Upper lobe of left lung (tissue), 6 donors: ENCODE results near the gene CADM1. TPM values are rescaled to one million over a fixed set of nuclear protein-coding genes. Genes with fewer than 3 reads are reported as not detected.

Source experiments
- ATAC-seq, 2 donors: fragments of 200-7000 bp; cut with Tn5 transposase; one replicate each; pipeline ENCODE4 v1.9.1; 2022; ENCODE audit warnings: mild to moderate bottlenecking in 2 of 2, moderate library complexity in 2 of 2; ENCODE audit not compliant: low FRiP score in 2 of 2
- DNase-seq, 2 donors: peaks; one replicate each; pipeline ENCODE4 v3.0.0-alpha.2; 2019 to 2020
- H3K27ac ChIP-seq, 4 donors: fragments of 200-600 bp; sonication (generic); one replicate each; pipeline ENCODE4 v1.5.1; 2016 to 2019
- H3K27me3 ChIP-seq, 4 donors: fragments of 200-600 bp; sonication (generic); one replicate each; pipeline ENCODE4 v1.5.1; 2017 to 2019
- H3K36me3 ChIP-seq, 4 donors: fragments of 200-600 bp; sonication (generic); one replicate each; pipeline ENCODE4 v1.5.1; 2016 to 2019
- H3K4me1 ChIP-seq, 4 donors: fragments of 200-600 bp; sonication (generic); one replicate each; pipeline ENCODE4 v1.5.1; 2018 to 2019
- H3K4me3 ChIP-seq, 4 donors: fragments of 200-600 bp; sonication (generic); one replicate each; pipeline ENCODE4 v1.5.1; 2017 to 2019; ENCODE audit warnings: mild to moderate bottlenecking in 2 of 4, moderate library complexity in 1 of 4
- H3K9me3 ChIP-seq, 4 donors: fragments of 200-600 bp; sonication (generic); one replicate each; pipeline ENCODE4 v1.5.1; 2018 to 2019
- CTCF ChIP-seq, 6 experiments: fragments of 450-650 bp in 4 of 6; fragments of 200-600 bp in 2 of 6; sonication (generic) in 2 of 6; IDR thresholded peaks; one replicate each; pipeline ENCODE4 v1.5.1; 2016 to 2019; ENCODE audit warnings: antibody characterized with exemption in 6 of 6
- EP300 ChIP-seq, 4 donors: sonication (generic); formaldehyde crosslinking; IDR thresholded peaks; one replicate each; pipeline ENCODE4 v1.5.1; 2017; ENCODE audit warnings: antibody characterized with exemption in 4 of 4, control low read depth in 2 of 4
- POLR2A ChIP-seq, 4 donors: fragments of 450-650 bp; IDR thresholded peaks; one replicate each; pipeline ENCODE4 v1.5.1; 2016 to 2017; ENCODE audit warnings: antibody characterized with exemption in 4 of 4, mild to moderate bottlenecking in 2 of 4
- POLR2AphosphoS5 ChIP-seq, 2 donors: sonication (generic); formaldehyde crosslinking; IDR thresholded peaks; one replicate each; pipeline ENCODE4 v1.5.1; 2017; ENCODE audit warnings: antibody characterized with exemption in 2 of 2
- WGBS, 2 donors: methylation state at CpG; one replicate each; pipeline ENCODE4 v1.1.5; 2017 to 2018; 5-methylcytosine and 5-hydroxymethylcytosine counted together
- total RNA-seq, 6 donors: library from RNA; depleted of rRNA in 4 of 6; stranded (reverse); fragments of >200 nt in 4 of 6; gene quantifications; one replicate each; pipeline versions ENCODE4 v1.1.0 to v1.2.1, GENCODE V29; 2016 to 2021
- donor health status: DM: no; HTN: no; CAD: no; lungs with moderate emphysema.
- donor health status: DM: no; HTN: yes; CAD: no; lungs with severe emphysema.

The CADM1 gene
- total RNA-seq, 6 donors from 2014 or later = 69.9 to 212 (median 125) TPM

DNA sequence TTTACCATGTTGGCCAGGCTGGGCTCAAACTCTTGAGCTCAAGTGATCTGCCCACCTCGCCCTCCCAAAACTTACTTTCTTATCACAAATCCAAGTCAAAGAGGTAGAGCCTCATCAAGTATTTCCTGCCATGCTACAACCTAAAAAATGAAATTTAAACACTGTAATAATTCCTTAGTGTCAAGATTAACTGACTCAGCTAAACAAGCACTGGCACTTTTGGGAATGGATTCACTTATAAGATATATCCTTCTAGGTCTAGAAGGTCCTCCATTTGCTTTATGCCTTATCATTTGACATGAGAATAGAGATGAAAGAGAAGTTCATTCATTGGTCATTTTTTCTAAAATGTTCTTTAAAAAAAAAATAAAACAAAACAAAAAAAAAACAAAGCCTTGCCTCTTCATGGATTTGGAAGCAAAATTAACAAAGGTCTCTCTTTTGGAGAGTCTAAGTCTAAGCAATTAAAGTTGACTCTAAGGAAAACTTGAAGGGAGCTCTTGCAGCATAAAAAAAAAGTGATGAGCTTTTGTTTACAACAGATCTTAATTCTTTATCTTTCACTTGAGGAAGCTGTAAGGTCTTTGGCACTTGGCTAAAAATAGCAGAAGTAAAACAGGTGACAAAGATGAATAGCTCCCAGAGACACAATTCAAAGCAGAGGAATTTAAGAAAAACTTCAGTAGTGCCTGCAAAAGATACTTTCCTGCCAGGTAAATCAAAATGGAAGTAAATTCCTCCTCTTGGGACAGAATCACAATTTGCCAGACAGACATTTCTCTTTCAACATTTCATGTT is 50.3 kb downstream of the CADM1 start:
- ATAC-seq = no peak
- WGBS, 2 donors = 91 to 96% methylated on average over 1 of the region's 1 CpG

DNA sequence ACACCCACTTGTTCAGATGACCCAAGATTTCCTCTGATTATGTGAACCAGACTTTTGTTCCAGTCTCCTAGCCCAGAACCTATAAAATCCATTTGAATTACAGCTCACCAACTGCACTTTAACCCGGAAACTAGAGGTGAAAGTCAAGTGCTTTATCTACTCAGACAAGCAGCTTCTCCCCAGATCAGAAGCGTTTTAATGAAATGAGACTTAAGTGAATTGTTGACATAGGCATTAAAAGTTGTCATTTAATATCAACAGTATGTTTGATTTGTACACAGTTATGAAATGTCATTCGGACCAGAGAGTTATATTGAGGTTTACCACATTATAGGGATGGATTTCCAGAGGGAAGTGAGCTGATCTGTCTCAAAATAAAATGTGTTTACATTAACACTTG is 52.0 kb downstream of the CADM1 start:
- no peak for DNase-seq
- Histone ChIP-seq H3K27me3 (no peaks in the 10 kb centered on the region), H3K4me3 (no peak overlapping the region), H3K27ac (no peak overlapping the region), H3K9me3 (peaks cover 8 to 12% (median 8%) of the 10 kb centered on the region in 4 donors), H3K4me1 (peaks cover 0 to 5% (median 0%) of the 10 kb centered on the region in 4 donors), H3K36me3 (no peaks in the 10 kb centered on the region)
- ATAC-seq = no peak
- WGBS, 2 donors = 24 to 35% methylated on average over 3 of the region's 3 CpGs
- TF ChIP-seq EP300 (IDR thresholded peaks at IDR 0.05) (no peak), POLR2AphosphoS5 (IDR thresholded peaks at IDR 0.05) (no peak), POLR2A (IDR thresholded peaks at IDR 0.05) (no peak), CTCF (IDR thresholded peaks at IDR 0.05) (no peak)

More for the DNA sequence above, 50.3 kb downstream of the CADM1 start:
- Histone ChIP-seq H3K36me3 (no peaks in the 10 kb centered on the region), H3K9me3 (no peaks in the 10 kb centered on the region), H3K27ac (no peak overlapping the region), H3K27me3 (no peaks in the 10 kb centered on the region), H3K4me1 (peaks cover 0 to 5% (median 0%) of the 10 kb centered on the region in 4 donors), H3K4me3 (no peak overlapping the region)
- TF ChIP-seq POLR2AphosphoS5 (IDR thresholded peaks at IDR 0.05) (no peak), POLR2A (IDR thresholded peaks at IDR 0.05) (no peak), CTCF (IDR thresholded peaks at IDR 0.05) (no peak), EP300 (IDR thresholded peaks at IDR 0.05) (no peak)
- DNase-seq = no peak

GRCh38 chr11:115450519-115450918 is 53.7 kb downstream of the CADM1 start:
- peaks cover 9 to 16% (median 15%) of the 10 kb centered on the region in 4 donors for H3K9me3 ChIP-seq
- H3K27me3 ChIP-seq = no peaks in the 10 kb centered on the region
- no peak overlapping the region for H3K27ac ChIP-seq
- DNase-seq (no peak), ATAC-seq (no peak)
- 90 to 92% methylated on average over 4 of the region's 4 CpGs for WGBS, 2 donors
- peaks cover 0 to 5% (median 0%) of the 10 kb centered on the region in 4 donors for H3K4me1 ChIP-seq
- H3K4me3 ChIP-seq = no peak overlapping the region
- TF ChIP-seq POLR2AphosphoS5 (IDR thresholded peaks at IDR 0.05) (no peak), POLR2A (IDR thresholded peaks at IDR 0.05) (no peak), CTCF (IDR thresholded peaks at IDR 0.05) (no peak), EP300 (IDR thresholded peaks at IDR 0.05) (no peak)
- H3K36me3 ChIP-seq = no peaks in the 10 kb centered on the region

DNA sequence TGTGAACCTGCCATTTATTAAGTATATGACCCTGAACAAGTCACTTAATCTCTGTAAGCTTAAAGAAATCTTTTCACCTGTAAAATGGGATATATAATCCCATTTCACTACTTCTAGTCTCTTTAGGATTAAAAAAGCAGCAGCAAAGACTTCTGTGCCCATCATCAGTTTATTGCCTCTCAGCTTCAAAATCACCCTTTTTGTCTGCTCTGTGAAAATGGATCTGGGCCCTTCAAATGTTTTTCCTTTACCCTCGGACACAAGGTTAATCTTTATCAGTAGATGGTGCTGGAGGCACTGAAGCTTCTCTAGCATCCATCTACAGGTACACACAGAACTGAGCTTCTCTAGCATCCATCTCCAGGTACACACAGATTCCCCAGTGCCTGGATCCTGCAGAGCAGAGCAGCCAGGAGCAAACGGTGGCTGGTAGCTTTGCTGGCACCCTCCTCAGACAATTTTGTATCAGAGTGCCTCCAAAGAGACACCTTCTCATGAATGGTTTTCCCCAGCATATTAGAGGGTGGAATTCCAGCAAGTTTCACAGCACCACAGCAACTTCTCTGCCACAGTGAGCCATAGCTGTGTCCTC is 56.8 kb downstream of the CADM1 start:
- no peak for ATAC-seq
- Histone ChIP-seq H3K4me1 (peaks cover 0 to 2% (median 0%) of the 10 kb centered on the region in 4 donors), H3K27me3 (no peaks in the 10 kb centered on the region), H3K9me3 (peaks cover 9 to 16% (median 15%) of the 10 kb centered on the region in 4 donors), H3K27ac (no peak overlapping the region), H3K36me3 (no peaks in the 10 kb centered on the region), H3K4me3 (no peak overlapping the region)
- no peak for DNase-seq
- WGBS, 2 donors = 90 to 92% methylated on average over 2 of the region's 2 CpGs
- TF ChIP-seq POLR2AphosphoS5 (IDR thresholded peaks at IDR 0.05) (no peak), EP300 (IDR thresholded peaks at IDR 0.05) (no peak), POLR2A (IDR thresholded peaks at IDR 0.05) (no peak), CTCF (IDR thresholded peaks at IDR 0.05) (no peak)
